IPS DF 6.9 (cell line): Measurements from ENCODE around the gene IP6K3.

ENCODE experiments used
- DNase-seq: peaks from one replicate; pipeline ENCODE4 v3.0.0-alpha.2; 2013; ENCODE audit warnings: low read depth, low spot score
- H3K27ac ChIP-seq: one replicate; pipeline ENCODE4 v1.5.1; 2013; ENCODE audit warnings: low read length, control low read depth
- H3K27me3 ChIP-seq: 2 replicates; pipeline ENCODE4 v1.6.1; 2013; ENCODE audit warnings: mild to moderate bottlenecking, low read length; ENCODE audit not compliant: control insufficient read depth, insufficient read depth
- H3K36me3 ChIP-seq: 2 replicates; pipeline ENCODE4 v1.6.1; 2013; ENCODE audit warnings: low read length; ENCODE audit not compliant: control insufficient read depth, insufficient read depth
- H3K4me1 ChIP-seq: 2 replicates; pipeline ENCODE4 v1.6.1; 2013; ENCODE audit warnings: low read length; ENCODE audit not compliant: control insufficient read depth, insufficient read depth
- H3K4me3 ChIP-seq: 2 replicates; pipeline ENCODE4 v1.5.1; 2013; ENCODE audit warnings: mild to moderate bottlenecking, low read length
- H3K9me3 ChIP-seq: 2 replicates; pipeline ENCODE4 v1.6.1; 2013; ENCODE audit warnings: low read length, inconsistent platforms; ENCODE audit not compliant: control insufficient read depth, insufficient read depth
- WGBS: extraction: QIAGEN DNeasy Blood & Tissue Kit; methylation state at CpG from one replicate; pipeline ENCODE4 v1.1.7; 2013; ENCODE audit warnings: mixed read lengths, missing lambda C conversion rate; ENCODE audit not compliant: insufficient read length, insufficient coverage; 5-methylcytosine and 5-hydroxymethylcytosine counted together

Gene IP6K3

GRCh38 chr6:33682341-33682740 is 64.4 kb downstream of the IP6K3 start:
- Histone ChIP-seq H3K27me3 (no peaks in the 10 kb centered on the region), H3K4me1 (no peaks in the 10 kb centered on the region), H3K9me3 (no peaks in the 10 kb centered on the region), H3K27ac (no peak overlapping the region), H3K36me3 (peaks cover 59% of the 10 kb centered on the region), H3K4me3 (no peak overlapping the region)
- no peak for DNase-seq
- no CpG with 5 or more reads among the region's 13 CpGs for WGBS

GRCh38 chr6:33679761-33680160 is 66.9 kb downstream of the IP6K3 start:
- H3K36me3 ChIP-seq, result peaks cover 46% of the 10 kb centered on the region
- H3K4me1 ChIP-seq, result no peaks in the 10 kb centered on the region
- H3K9me3 ChIP-seq, result no peaks in the 10 kb centered on the region
- no peak overlapping the region for H3K4me3 ChIP-seq
- no peaks in the 10 kb centered on the region for H3K27me3 ChIP-seq
- no peak overlapping the region for H3K27ac ChIP-seq
- DNase-seq, result no peak
- no CpG with 5 or more reads among the region's 20 CpGs for WGBS

- Histone ChIP-seq H3K27me3 (no peaks in the 10 kb centered on the region), H3K4me1 (no peaks in the 10 kb centered on the region), H3K36me3 (peaks cover 41% of the 10 kb centered on the region), H3K27ac (no peak overlapping the region), H3K4me3 (no peak overlapping the region), H3K9me3 (no peaks in the 10 kb centered on the region)
- no peak for DNase-seq
- WGBS, result no CpG with 5 or more reads among the region's 12 CpGs
These were observed 67.7 kb downstream of the IP6K3 start for GRCh38 chr6:33678932-33679490.

GRCh38 chr6:33678233-33678931 is 68.3 kb downstream of the IP6K3 start:
- H3K4me1 ChIP-seq, result no peaks in the 10 kb centered on the region
- DNase-seq, result no peak
- H3K27ac ChIP-seq, result no peak overlapping the region
- H3K9me3 ChIP-seq, result no peaks in the 10 kb centered on the region
- no CpG with 5 or more reads among the region's 24 CpGs for WGBS
- peaks cover 41% of the 10 kb centered on the region for H3K36me3 ChIP-seq
- no peaks in the 10 kb centered on the region for H3K27me3 ChIP-seq
- no peak overlapping the region for H3K4me3 ChIP-seq

GRCh38 chr6:33677689-33678088 is 69.0 kb downstream of the IP6K3 start:
- Histone ChIP-seq H3K4me1 (no peaks in the 10 kb centered on the region), H3K9me3 (no peaks in the 10 kb centered on the region), H3K4me3 (no peak overlapping the region), H3K27ac (no peak overlapping the region), H3K27me3 (no peaks in the 10 kb centered on the region), H3K36me3 (peaks cover 36% of the 10 kb centered on the region)
- no peak for DNase-seq
- WGBS, result no CpG with 5 or more reads among the region's 2 CpGs

GRCh38 chr6:33677143-33677660 is 69.5 kb downstream of the IP6K3 start:
- Histone ChIP-seq H3K27me3 (no peaks in the 10 kb centered on the region), H3K9me3 (no peaks in the 10 kb centered on the region), H3K27ac (no peak overlapping the region), H3K36me3 (peaks cover 34% of the 10 kb centered on the region), H3K4me3 (no peak overlapping the region), H3K4me1 (no peaks in the 10 kb centered on the region)
- DNase-seq, result no peak
- no CpG with 5 or more reads among the region's 8 CpGs for WGBS

- H3K4me3 ChIP-seq, result no peak overlapping the region
- H3K27ac ChIP-seq, result no peak overlapping the region
- H3K4me1 ChIP-seq, result no peaks in the 10 kb centered on the region
- no peak for DNase-seq
- H3K27me3 ChIP-seq, result no peaks in the 10 kb centered on the region
- H3K9me3 ChIP-seq, result no peaks in the 10 kb centered on the region
- no CpG with 5 or more reads among the region's 15 CpGs for WGBS
- peaks cover 39% of the 10 kb centered on the region for H3K36me3 ChIP-seq
These were observed 70.1 kb downstream of the IP6K3 start for GRCh38 chr6:33676416-33677142.

GRCh38 chr6:33675968-33676367 is 70.7 kb downstream of the IP6K3 start:
- WGBS, result no CpG with 5 or more reads among the region's 7 CpGs
- no peaks in the 10 kb centered on the region for H3K27me3 ChIP-seq
- peaks cover 39% of the 10 kb centered on the region for H3K36me3 ChIP-seq
- H3K4me3 ChIP-seq, result no peak overlapping the region
- no peak overlapping the region for H3K27ac ChIP-seq
- no peaks in the 10 kb centered on the region for H3K9me3 ChIP-seq
- H3K4me1 ChIP-seq, result no peaks in the 10 kb centered on the region
- no peak for DNase-seq

GRCh38 chr6:33673851-33674250 is 72.9 kb downstream of the IP6K3 start:
- no peaks in the 10 kb centered on the region for H3K9me3 ChIP-seq
- no peaks in the 10 kb centered on the region for H3K27me3 ChIP-seq
- WGBS, result no CpG with 5 or more reads among the region's 7 CpGs
- H3K4me1 ChIP-seq, result no peaks in the 10 kb centered on the region
- no peak overlapping the region for H3K27ac ChIP-seq
- no peak overlapping the region for H3K4me3 ChIP-seq
- H3K36me3 ChIP-seq, result peaks cover 37% of the 10 kb centered on the region
- no peak for DNase-seq

- Histone ChIP-seq H3K27me3 (no peaks in the 10 kb centered on the region), H3K9me3 (no peaks in the 10 kb centered on the region), H3K27ac (no peak overlapping the region), H3K36me3 (peaks cover 41% of the 10 kb centered on the region), H3K4me3 (no peak overlapping the region), H3K4me1 (no peaks in the 10 kb centered on the region)
- WGBS, result no CpG with 5 or more reads among the region's 5 CpGs
- no peak for DNase-seq
These were observed 73.9 kb downstream of the IP6K3 start for GRCh38 chr6:33672808-33673207.
